ENCODE measurements around the gene HM13.

The HM13 gene

GRCh38 chr20:31489152-31489551 is 25.1 kb upstream of the HM13 start:
- no peak overlapping the region for H3K4me3 ChIP-seq (ENCODE audit: low read length, poor library complexity, severe bottlenecking)
- H4K20me1 ChIP-seq (ENCODE audit: insufficient read depth, low read length, poor library complexity, severe bottlenecking), result no peaks in the 10 kb centered on the region
- no peak overlapping the region for H3K4me2 ChIP-seq (ENCODE audit: low read depth, low read length, poor library complexity, severe bottlenecking)
- H3K79me2 ChIP-seq (ENCODE audit: insufficient read depth, low read length), result no peaks in the 10 kb centered on the region
- H3K9me2 ChIP-seq (replicated peaks; ENCODE audit: low read depth, low read length), result no peaks in the 10 kb centered on the region
- no peaks in the 10 kb centered on the region for H3F3A ChIP-seq (ENCODE audit: low read depth)
- H3K9ac ChIP-seq (ENCODE audit: low read depth, low read length, poor library complexity, severe bottlenecking), result no peak overlapping the region
- H3K36me3 ChIP-seq (ENCODE audit: insufficient read depth, low read length), result no peaks in the 10 kb centered on the region
- H3K9me3 ChIP-seq (ENCODE audit: insufficient read depth, low read depth, low read length), result no peaks in the 10 kb centered on the region
- TF ChIP-seq, protein P1, sequence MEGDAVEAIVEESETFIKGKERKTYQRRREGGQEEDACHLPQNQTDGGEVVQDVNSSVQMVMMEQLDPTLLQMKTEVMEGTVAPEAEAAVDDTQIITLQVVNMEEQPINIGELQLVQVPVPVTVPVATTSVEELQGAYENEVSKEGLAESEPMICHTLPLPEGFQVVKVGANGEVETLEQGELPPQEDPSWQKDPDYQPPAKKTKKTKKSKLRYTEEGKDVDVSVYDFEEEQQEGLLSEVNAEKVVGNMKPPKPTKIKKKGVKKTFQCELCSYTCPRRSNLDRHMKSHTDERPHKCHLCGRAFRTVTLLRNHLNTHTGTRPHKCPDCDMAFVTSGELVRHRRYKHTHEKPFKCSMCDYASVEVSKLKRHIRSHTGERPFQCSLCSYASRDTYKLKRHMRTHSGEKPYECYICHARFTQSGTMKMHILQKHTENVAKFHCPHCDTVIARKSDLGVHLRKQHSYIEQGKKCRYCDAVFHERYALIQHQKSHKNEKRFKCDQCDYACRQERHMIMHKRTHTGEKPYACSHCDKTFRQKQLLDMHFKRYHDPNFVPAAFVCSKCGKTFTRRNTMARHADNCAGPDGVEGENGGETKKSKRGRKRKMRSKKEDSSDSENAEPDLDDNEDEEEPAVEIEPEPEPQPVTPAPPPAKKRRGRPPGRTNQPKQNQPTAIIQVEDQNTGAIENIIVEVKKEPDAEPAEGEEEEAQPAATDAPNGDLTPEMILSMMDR (conservative IDR thresholded peaks at IDR 0.05; ENCODE audit: low read length), result no peak
- TF ChIP-seq EZH2phosphoT487 (IDR thresholded peaks at IDR 0.05; ENCODE audit: borderline replicate concordance), result no peak
- H3K27me3 ChIP-seq (ENCODE audit: insufficient read depth, low read length, poor library complexity, severe bottlenecking), result no peaks in the 10 kb centered on the region
- H2AFZ ChIP-seq (ENCODE audit: low read length), result no peak overlapping the region
- H3K4me1 ChIP-seq (ENCODE audit: insufficient read depth, low read length, poor library complexity, severe bottlenecking), result no peaks in the 10 kb centered on the region

DNA sequence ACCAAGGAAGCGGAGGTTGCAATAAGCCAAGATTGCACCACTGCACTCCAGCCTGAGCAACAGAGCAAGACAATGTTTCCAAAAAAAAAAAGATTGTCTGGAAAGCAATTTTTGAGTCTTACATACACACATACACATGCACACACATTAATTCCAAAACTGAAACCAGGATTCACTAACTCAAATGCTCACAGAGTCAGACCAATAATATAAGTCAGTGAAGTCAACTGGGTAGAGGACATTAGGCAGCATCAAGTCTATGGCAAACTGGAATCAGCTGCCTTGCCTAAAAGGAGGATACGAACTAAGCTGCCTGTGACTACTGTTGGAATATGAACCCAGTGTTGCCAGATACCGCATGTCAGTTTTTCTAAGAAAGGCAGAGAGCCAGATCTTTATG is 23.5 kb upstream of the HM13 start:
- Histone ChIP-seq H3K9me2 (replicated peaks; ENCODE audit: low read depth, low read length) (no peaks in the 10 kb centered on the region), H3K27me3 (ENCODE audit: insufficient read depth, low read length, poor library complexity, severe bottlenecking) (no peaks in the 10 kb centered on the region), H3K4me1 (ENCODE audit: insufficient read depth, low read length, poor library complexity, severe bottlenecking) (no peaks in the 10 kb centered on the region), H4K20me1 (ENCODE audit: insufficient read depth, low read length, poor library complexity, severe bottlenecking) (no peaks in the 10 kb centered on the region), H3K79me2 (ENCODE audit: insufficient read depth, low read length) (no peaks in the 10 kb centered on the region), H3K4me3 (ENCODE audit: low read length, poor library complexity, severe bottlenecking) (no peak overlapping the region), H2AFZ (ENCODE audit: low read length) (no peak overlapping the region), H3K36me3 (ENCODE audit: insufficient read depth, low read length) (no peaks in the 10 kb centered on the region), H3K4me2 (ENCODE audit: low read depth, low read length, poor library complexity, severe bottlenecking) (no peak overlapping the region), H3F3A (ENCODE audit: low read depth) (no peaks in the 10 kb centered on the region), H3K9ac (ENCODE audit: low read depth, low read length, poor library complexity, severe bottlenecking) (no peak overlapping the region), H3K9me3 (ENCODE audit: insufficient read depth, low read depth, low read length) (no peaks in the 10 kb centered on the region)
- TF ChIP-seq, protein P1 (conservative IDR thresholded peaks at IDR 0.05; ENCODE audit: low read length), result no peak
- no peak for TF ChIP-seq EZH2phosphoT487 (IDR thresholded peaks at IDR 0.05; ENCODE audit: borderline replicate concordance)

GRCh38 chr20:31494131-31494530 is 20.1 kb upstream of the HM13 start:
- Histone ChIP-seq H3K79me2 (ENCODE audit: insufficient read depth, low read length) (no peaks in the 10 kb centered on the region), H3K4me1 (ENCODE audit: insufficient read depth, low read length, poor library complexity, severe bottlenecking) (no peaks in the 10 kb centered on the region), H2AFZ (ENCODE audit: low read length) (no peak overlapping the region), H3K9me3 (ENCODE audit: insufficient read depth, low read depth, low read length) (no peaks in the 10 kb centered on the region), H3K9ac (ENCODE audit: low read depth, low read length, poor library complexity, severe bottlenecking) (no peak overlapping the region), H4K20me1 (ENCODE audit: insufficient read depth, low read length, poor library complexity, severe bottlenecking) (no peaks in the 10 kb centered on the region), H3K27me3 (ENCODE audit: insufficient read depth, low read length, poor library complexity, severe bottlenecking) (no peaks in the 10 kb centered on the region), H3K4me3 (ENCODE audit: low read length, poor library complexity, severe bottlenecking) (no peak overlapping the region), H3K9me2 (replicated peaks; ENCODE audit: low read depth, low read length) (no peaks in the 10 kb centered on the region), H3K36me3 (ENCODE audit: insufficient read depth, low read length) (no peaks in the 10 kb centered on the region), H3K4me2 (ENCODE audit: low read depth, low read length, poor library complexity, severe bottlenecking) (no peak overlapping the region), H3F3A (ENCODE audit: low read depth) (no peaks in the 10 kb centered on the region)
- TF ChIP-seq EZH2phosphoT487 (IDR thresholded peaks at IDR 0.05; ENCODE audit: borderline replicate concordance), result no peak
- TF ChIP-seq, protein P1 (conservative IDR thresholded peaks at IDR 0.05; ENCODE audit: low read length), result peak; percentile 19; the same call in 1 of the 2 replicates

Data from Loucy (cell line).